Chondrocyte (in vitro differentiated cells): ENCODE data around the gene TMEM145. TPM values are rescaled to one million over a fixed set of nuclear protein-coding genes. Genes with fewer than 3 reads are reported as not detected.

Source experiments
- DNase-seq: peaks from one replicate; pipeline ENCODE4 v3.0.0; 2021; ENCODE audit warnings: mixed read lengths, low spot score
- H3K27ac Mint-ChIP-seq: one replicate; pipeline ENCODE4 v1.8.0; 2021; ENCODE audit warnings: mild to moderate bottlenecking, moderate library complexity, mixed read lengths; ENCODE audit not compliant: unreplicated experiment
- H3K27me3 Mint-ChIP-seq: 2 replicates; pipeline ENCODE4 v1.8.0; 2021; ENCODE audit warnings: low read depth, mixed read lengths
- H3K36me3 Mint-ChIP-seq: 2 replicates; pipeline ENCODE4 v1.8.0; 2021; ENCODE audit warnings: low read depth, mixed read lengths
- H3K4me1 Mint-ChIP-seq: 2 replicates; pipeline ENCODE4 v1.8.0; 2021; ENCODE audit warnings: low read depth, mild to moderate bottlenecking, mixed read lengths
- H3K4me3 Mint-ChIP-seq: one replicate; pipeline ENCODE4 v1.8.0; 2021; ENCODE audit warnings: mild to moderate bottlenecking, moderate library complexity, mixed read lengths; ENCODE audit not compliant: unreplicated experiment
- H3K9me3 Mint-ChIP-seq: 2 replicates; pipeline ENCODE4 v1.8.0; 2021; ENCODE audit warnings: low read depth, mixed read lengths
- CTCF ChIP-seq: fragments of 200-600 bp; sonication (generic); IDR thresholded peaks from 2 replicates; pipeline ENCODE4 v1.5.0; 2021; ENCODE audit warnings: antibody characterized with exemption, mild to moderate bottlenecking, moderate library complexity
- total RNA-seq: library from RNA; stranded (reverse); gene quantifications from 3 replicates; pipeline ENCODE4 v1.2.1, GENCODE V29; 2021

Gene TMEM145
- total RNA-seq, 1 donor from 2014 or later, result 0.32 TPM

GRCh38 chr19:42343344-42344110 is 30.4 kb downstream of the TMEM145 start:
- Mint-ChIP-seq H3K36me3 (peaks cover 15% of the 10 kb centered on the region), H3K4me1 (peaks cover 6% of the 10 kb centered on the region), H3K27ac (no peak overlapping the region), H3K9me3 (no peaks in the 10 kb centered on the region), H3K27me3 (no peaks in the 10 kb centered on the region), H3K4me3 (no peak overlapping the region)
- peak; percentile 48 for TF ChIP-seq CTCF
- no peak for DNase-seq

- Mint-ChIP-seq H3K27me3 (no peaks in the 10 kb centered on the region), H3K9me3 (no peaks in the 10 kb centered on the region), H3K36me3 (peaks cover 14% of the 10 kb centered on the region), H3K4me3 (no peak overlapping the region), H3K4me1 (peaks cover 6% of the 10 kb centered on the region), H3K27ac (no peak overlapping the region)
- DNase-seq, result no peak
- TF ChIP-seq CTCF, result no peak
Observed at GRCh38 chr19:42344336-42344893, 31.3 kb downstream of the TMEM145 start.

DNA sequence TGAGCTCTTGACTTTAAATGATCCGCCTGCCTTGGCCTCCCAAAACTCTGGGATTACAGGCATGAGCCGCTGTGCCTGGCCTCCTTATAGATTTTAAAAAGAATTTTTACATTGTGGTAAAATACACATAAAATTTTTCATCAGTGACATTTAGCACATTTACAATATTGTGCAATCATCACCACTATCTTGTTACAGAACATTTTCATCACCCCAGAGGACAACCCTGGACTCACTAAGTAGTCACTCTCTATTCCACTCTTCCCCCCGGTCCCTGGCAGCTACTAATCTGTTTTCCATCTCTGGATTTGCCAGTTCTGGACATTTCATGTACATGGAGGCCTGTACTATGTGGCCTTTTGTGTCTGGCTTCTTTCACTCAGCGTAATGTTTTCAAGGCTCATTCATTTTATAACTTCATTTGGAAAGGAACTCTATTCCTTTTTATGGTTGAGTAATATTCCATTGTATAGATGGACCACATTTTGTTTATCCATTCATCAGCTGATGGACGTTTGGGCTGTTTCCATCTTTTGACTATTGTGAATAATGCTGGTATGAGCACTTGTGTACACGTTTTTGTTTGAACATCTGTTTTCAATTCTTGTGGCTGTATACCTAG is 32.2 kb downstream of the TMEM145 start:
- no peak overlapping the region for H3K4me3 Mint-ChIP-seq
- H3K4me1 Mint-ChIP-seq, result peaks cover 6% of the 10 kb centered on the region
- no peak overlapping the region for H3K27ac Mint-ChIP-seq
- H3K36me3 Mint-ChIP-seq, result peaks cover 16% of the 10 kb centered on the region
- H3K9me3 Mint-ChIP-seq, result no peaks in the 10 kb centered on the region
- H3K27me3 Mint-ChIP-seq, result no peaks in the 10 kb centered on the region
- no peak for TF ChIP-seq CTCF
- DNase-seq, result no peak

DNA sequence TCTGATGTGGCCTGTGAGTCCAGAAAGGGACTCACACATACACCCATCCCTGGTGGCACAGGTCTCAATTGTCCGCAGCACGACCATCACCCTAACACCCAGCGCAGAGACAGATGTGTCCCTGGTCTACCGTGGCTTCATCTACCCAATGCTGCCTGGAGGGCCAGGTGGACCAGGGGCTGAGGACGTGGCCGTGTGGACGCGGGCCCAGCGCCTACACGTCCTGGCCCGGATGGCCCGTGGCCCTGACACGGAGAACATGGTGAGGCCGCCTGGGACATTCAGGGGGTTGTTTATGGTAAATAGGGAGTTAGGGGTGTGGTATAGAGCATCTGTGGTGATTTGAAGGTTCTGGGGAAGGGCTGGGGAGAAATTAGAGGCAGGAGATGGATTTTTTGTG is 35.1 kb downstream of the TMEM145 start:
- no peak overlapping the region for H3K4me3 Mint-ChIP-seq
- peaks cover 19% of the 10 kb centered on the region for H3K36me3 Mint-ChIP-seq
- H3K4me1 Mint-ChIP-seq, result peaks cover 6% of the 10 kb centered on the region
- TF ChIP-seq CTCF, result no peak
- no peak overlapping the region for H3K27ac Mint-ChIP-seq
- DNase-seq, result no peak
- H3K9me3 Mint-ChIP-seq, result no peaks in the 10 kb centered on the region
- H3K27me3 Mint-ChIP-seq, result no peaks in the 10 kb centered on the region

GRCh38 chr19:42349378-42350107 is 36.4 kb downstream of the TMEM145 start:
- DNase-seq, result no peak
- H3K36me3 Mint-ChIP-seq, result peaks cover 22% of the 10 kb centered on the region
- no peaks in the 10 kb centered on the region for H3K27me3 Mint-ChIP-seq
- no peak for TF ChIP-seq CTCF
- H3K9me3 Mint-ChIP-seq, result no peaks in the 10 kb centered on the region
- H3K4me3 Mint-ChIP-seq, result no peak overlapping the region
- no peak overlapping the region for H3K27ac Mint-ChIP-seq
- peaks cover 6% of the 10 kb centered on the region for H3K4me1 Mint-ChIP-seq
